HepG2 (cell line): ENCODE data around the gene SAMD4A. TPM values are rescaled to one million over a fixed set of nuclear protein-coding genes. Genes with fewer than 3 reads are reported as not detected.

Source experiments
- ATAC-seq: fragments of 200-7000 bp; cut with Tn5 transposase; 3 replicates; pipeline ENCODE4 v1.9.1; 2020; ENCODE audit warnings: mild to moderate bottlenecking, moderate library complexity
- BruUV-seq: library from RNA; stranded (reverse); fragments of 400-500 nt; replicated peaks from 2 replicates; lab custom pipeline; 2021; lab: Mats Ljungman, UMichigan
- CTCF ChIA-PET: fragments of 300-600 bp; formaldehyde crosslinking; extraction: SDS; loops from one replicate; lab custom pipeline; 2021; ENCODE audit warnings: low total read pairs, inconsistent platforms, low intra/inter-chr PET ratio; lab: Yijun Ruan, JAX
- POLR2A ChIA-PET: fragments of 350-600 bp; sonication (Branson Sonifier 250); formaldehyde crosslinking; loops from one replicate; lab custom pipeline; 2020; ENCODE audit warnings: antibody characterized with exemption, inconsistent platforms; lab: Yijun Ruan, JAX
- DNase-seq: peaks from one replicate; pipeline ENCODE4 v3.0.0-alpha.2; 2015; ENCODE audit warnings: low spot score
- FAIRE-seq: peaks from 3 replicates; lab custom pipeline; 2011; peaks lifted over from hg19 to GRCh38; lab: Jason Lieb, UNC
- H2AFZ ChIP-seq: one replicate; pipeline ENCODE4 v1.6.1; 2011; ENCODE audit warnings: low read length, inconsistent platforms
- H3K27ac ChIP-seq: fragments of 300-600 bp; 3 replicates; pipeline ENCODE4 v1.8.0; 2011; ENCODE audit warnings: mixed run types, mild to moderate bottlenecking, mixed read lengths, low read length, inconsistent platforms; ENCODE audit not compliant: insufficient read depth; ENCODE audit errors: extremely low read length
- H3K27me3 ChIP-seq, 2 experiments: fragments of 200-600 bp in 1 of 2; 2 replicates in 1 of 2; 3 replicates in 1 of 2; pipeline versions ENCODE4 v1.6.0 to v1.8.0; 2011; ENCODE audit warnings: low read length in 2 of 2, mild to moderate bottlenecking in 2 of 2, moderate library complexity in 2 of 2, inconsistent platforms in 1 of 2; ENCODE audit not compliant: insufficient read depth in 2 of 2, control insufficient read depth in 1 of 2
- H3K36me3 ChIP-seq, 2 experiments: fragments of 200-600 bp in 1 of 2; replicated peaks in 1 of 2; 2 replicates in 1 of 2; 3 replicates in 1 of 2; pipeline versions ENCODE4 v1.5.1 to v1.8.0; 2011; ENCODE audit warnings: low read length in 2 of 2, inconsistent platforms in 1 of 2; ENCODE audit not compliant: insufficient read depth in 2 of 2, control insufficient read depth in 1 of 2
- H3K4me1 ChIP-seq: 2 replicates; pipeline ENCODE4 v1.5.1; 2012; ENCODE audit warnings: low read length, inconsistent platforms; ENCODE audit not compliant: insufficient read depth
- H3K4me2 ChIP-seq: 2 replicates; pipeline ENCODE4 v1.6.0; 2011; ENCODE audit warnings: low read depth, low read length, inconsistent platforms
- H3K4me3 ChIP-seq, 3 experiments: fragments of 200-600 bp in 1 of 3; sonication (generic), shearing (Covaris generic) in 1 of 3; replicated peaks in 1 of 3; 2 replicates each; pipeline ENCODE4 v1.5.1; 2011 to 2016; ENCODE audit warnings: low read length in 3 of 3, inconsistent platforms in 2 of 3, low read depth in 2 of 3, mild to moderate bottlenecking in 2 of 3, control low read depth in 1 of 3, mixed read lengths in 1 of 3; ENCODE audit not compliant: insufficient read depth in 1 of 3
- H3K79me2 ChIP-seq: one replicate; pipeline ENCODE4 v1.6.1; 2011; ENCODE audit warnings: low read length, inconsistent platforms; ENCODE audit not compliant: insufficient read depth
- H3K9ac ChIP-seq: 2 replicates; pipeline ENCODE4 v1.6.0; 2011; ENCODE audit warnings: mild to moderate bottlenecking, low read depth, low read length, inconsistent platforms; ENCODE audit not compliant: insufficient read depth
- H3K9me3 ChIP-seq: 2 replicates; pipeline ENCODE4 v1.5.1; 2012; ENCODE audit warnings: mild to moderate bottlenecking, low read length
- H4K20me1 ChIP-seq: 2 replicates; pipeline ENCODE4 v1.6.0; 2011; ENCODE audit warnings: inconsistent platforms, mild to moderate bottlenecking, low read length, moderate library complexity; ENCODE audit not compliant: insufficient read depth
- ADNP ChIP-seq: sonication (generic); formaldehyde crosslinking; IDR thresholded peaks from 2 replicates; pipeline ENCODE4 v1.4.0; 2020; ENCODE audit warnings: missing genetic modification reagents
- FOXO1 ChIP-seq: sonication (generic); formaldehyde crosslinking; IDR thresholded peaks from 2 replicates; pipeline ENCODE4 v1.4.0; 2020; ENCODE audit warnings: missing genetic modification reagents
- HOXA3 ChIP-seq: sonication (generic); formaldehyde crosslinking; IDR thresholded peaks from 2 replicates; pipeline ENCODE4 v1.5.0; 2020; ENCODE audit warnings: missing genetic modification reagents
- JUN ChIP-seq: sonication (generic); formaldehyde crosslinking; IDR thresholded peaks from 2 replicates; pipeline ENCODE4 v1.4.0; 2020; ENCODE audit warnings: mild to moderate bottlenecking, missing genetic modification reagents
- NFYC ChIP-seq: IDR thresholded peaks from 2 replicates; pipeline ENCODE4 v1.6.1; 2016; ENCODE audit warnings: missing genetic modification reagents, missing compliant biosample characterization
- PCBP1 ChIP-seq: fragments of 200-400 bp; formaldehyde crosslinking; IDR thresholded peaks from 2 replicates; pipeline ENCODE4 v1.6.1; 2017; ENCODE audit warnings: mild to moderate bottlenecking, low read depth, low read length, borderline replicate concordance
- SOX13 ChIP-seq, 3 experiments: fragments of 450-650 bp in 1 of 3; sonication (generic) in 1 of 3; formaldehyde crosslinking in 1 of 3; IDR thresholded peaks in 2 of 3; conservative IDR thresholded peaks in 1 of 3; 2 replicates each; pipeline versions ENCODE4 v1.5.0 to v1.6.1; 2016 to 2020; ENCODE audit warnings: antibody characterized with exemption in 1 of 3, mild to moderate bottlenecking in 1 of 3, missing compliant biosample characterization in 1 of 3, missing genetic modification reagents in 1 of 3, moderate library complexity in 1 of 3
- STAG1 ChIP-seq: sonication (generic); formaldehyde crosslinking; IDR thresholded peaks from 2 replicates; pipeline ENCODE4 v1.4.0; 2020; ENCODE audit warnings: missing genetic modification reagents
- TEAD2 ChIP-seq: sonication (generic); formaldehyde crosslinking; IDR thresholded peaks from 2 replicates; pipeline ENCODE4 v1.9.0; 2021; ENCODE audit warnings: missing genetic modification reagents
- ZBTB42 ChIP-seq: sonication (generic); formaldehyde crosslinking; IDR thresholded peaks from 2 replicates; pipeline ENCODE4 v1.5.0; 2020; ENCODE audit warnings: mild to moderate bottlenecking, missing genetic modification reagents
- ZKSCAN1 ChIP-seq: fragments of 150-350 bp; IDR thresholded peaks from 2 replicates; pipeline ENCODE4 v1.6.1; 2014; ENCODE audit warnings: low read length
- ZNF17 ChIP-seq: sonication (generic); formaldehyde crosslinking; IDR thresholded peaks from 2 replicates; pipeline ENCODE4 v1.5.0; 2020; ENCODE audit warnings: mild to moderate bottlenecking, missing genetic modification reagents
- ZNF274 ChIP-seq: sonication (generic); formaldehyde crosslinking; IDR thresholded peaks from 2 replicates; pipeline ENCODE4 v1.5.1; 2020; ENCODE audit warnings: mild to moderate bottlenecking, missing genetic modification reagents
- ZNF333 ChIP-seq: sonication (generic); formaldehyde crosslinking; IDR thresholded peaks from 2 replicates; pipeline ENCODE4 v1.4.0; 2020; ENCODE audit warnings: mild to moderate bottlenecking, missing genetic modification reagents, borderline replicate concordance
- ZNF563 ChIP-seq: sonication (generic); formaldehyde crosslinking; IDR thresholded peaks from 2 replicates; pipeline ENCODE4 v1.8.0; 2022; ENCODE audit warnings: mild to moderate bottlenecking, moderate library complexity, missing genetic modification reagents
- ZNF644 ChIP-seq: IDR thresholded peaks from 2 replicates; pipeline ENCODE4 v1.6.1; 2016; ENCODE audit warnings: low read depth
- WGBS: methylation state at CpG from one replicate; pipeline ENCODE4 v1.1.6; 2017; ENCODE audit warnings: low lambda C conversion rate; 5-methylcytosine and 5-hydroxymethylcytosine counted together
- in situ Hi-C: cut with HindIII; loops from 2 replicates; pipeline ENCODE4 v1.10.0; 2017; ENCODE audit warnings: low pct_unique_long_range_greater_than_20kb; ENCODE audit not compliant: extremely low pct_ligation_motif_present
- intact Hi-C: fragments of 100-400 bp; cut with micrococcal nuclease; formaldehyde crosslinking; loops from one replicate; pipeline ENCODE4 v1.10.0; 2022; ENCODE audit not compliant: unreplicated experiment
- polyA plus RNA-seq, 8 experiments: library from polyadenylated mRNA; depleted of rRNA in 3 of 8; stranded (reverse) in 7 of 8; unstranded in 1 of 8; fragments of >200 nt; fragmentation: Illumina TruSeq in 4 of 8; extraction: Trizol in 4 of 8; gene quantifications; 2 replicates each; pipeline versions ENCODE4 v1.2.1 to v1.2.3, GENCODE V29; 2011 to 2016; ENCODE audit warnings: low read depth in 4 of 8, missing spikeins in 1 of 8, mixed read lengths in 1 of 8; ENCODE audit not compliant: insufficient read depth in 1 of 8
- total RNA-seq, 5 experiments: library from RNA; depleted of rRNA; stranded (reverse); fragments of >200 nt; fragmentation: Illumina TruSeq; extraction: Trizol; gene quantifications; 2 replicates each; pipeline ENCODE4 v1.2.3, GENCODE V29; 2016; ENCODE audit warnings: low read depth in 1 of 5
- TF ChIP-seq, protein P1 (sequence below): sonication (generic); formaldehyde crosslinking; IDR thresholded peaks from 2 replicates; pipeline ENCODE4 v1.8.0; 2022; ENCODE audit warnings: low read depth, missing genetic modification reagents
- TF ChIP-seq, protein P2 (sequence below): sonication (generic); formaldehyde crosslinking; IDR thresholded peaks from 2 replicates; pipeline ENCODE4 v1.9.0; 2022; ENCODE audit warnings: low read depth, missing genetic modification reagents

SAMD4A gene
- total and polyA plus RNA-seq, 2 of the 13 experiments (the other 11 are each of a cell fraction or from before 2014, with no cell fraction given) = 11.8 to 13.0 TPM

DNA sequence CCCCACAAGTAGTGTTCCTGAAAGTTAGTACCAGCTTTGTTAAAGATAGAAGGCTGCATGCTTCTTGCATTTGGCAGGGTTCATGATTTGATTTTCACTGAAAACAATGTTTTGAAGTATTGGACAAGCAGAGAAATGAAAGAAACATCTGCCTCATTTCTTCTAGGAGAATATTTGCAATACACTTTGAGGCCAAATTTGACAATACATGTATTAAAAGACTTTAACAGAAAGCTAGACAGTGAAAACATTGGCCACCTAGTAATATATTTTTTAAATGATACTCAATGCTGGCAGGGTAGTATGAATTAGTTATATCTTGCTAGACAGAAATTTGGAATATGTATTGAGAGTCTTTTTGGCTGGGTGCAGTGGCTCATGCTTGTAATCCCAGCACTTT, 267.2 kb downstream of the SAMD4A start (continued):
- TF ChIP-seq, protein P1, sequence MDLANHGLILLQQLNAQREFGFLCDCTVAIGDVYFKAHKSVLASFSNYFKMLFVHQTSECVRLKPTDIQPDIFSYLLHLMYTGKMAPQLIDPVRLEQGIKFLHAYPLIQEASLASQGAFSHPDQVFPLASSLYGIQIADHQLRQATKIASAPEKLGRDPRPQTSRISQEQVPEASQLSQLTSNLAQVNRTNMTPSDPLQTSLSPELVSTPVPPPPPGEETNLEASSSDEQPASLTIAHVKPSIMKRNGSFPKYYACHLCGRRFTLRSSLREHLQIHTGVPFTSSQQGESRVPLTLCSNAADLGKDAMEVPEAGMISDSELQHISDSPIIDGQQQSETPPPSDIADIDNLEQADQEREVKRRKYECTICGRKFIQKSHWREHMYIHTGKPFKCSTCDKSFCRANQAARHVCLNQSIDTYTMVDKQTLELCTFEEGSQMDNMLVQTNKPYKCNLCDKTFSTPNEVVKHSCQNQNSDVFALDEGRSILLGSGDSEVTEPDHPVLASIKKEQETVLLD = no peak
- TF ChIP-seq ZNF563 = no peak

DNA sequence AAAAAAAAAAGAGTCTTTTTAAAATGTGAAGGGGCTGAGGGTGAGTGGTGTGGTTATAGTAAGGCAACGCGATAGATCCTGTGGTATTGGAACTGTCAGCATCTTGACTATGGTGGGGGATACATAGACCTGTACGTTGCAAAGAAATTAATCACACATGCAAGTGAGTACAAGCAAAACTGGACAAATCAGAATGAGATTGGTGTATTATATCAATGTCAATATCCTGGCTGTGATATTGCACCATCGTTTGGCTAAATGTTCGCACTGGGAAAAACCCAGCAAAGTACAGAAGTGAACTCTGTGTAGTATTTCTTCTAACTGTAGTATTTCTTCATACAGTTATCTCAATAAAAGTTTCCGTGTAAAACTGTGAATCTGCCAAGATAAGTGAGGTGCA, 267.8 kb downstream of the SAMD4A start:
- no peak for ATAC-seq

More for the DNA sequence above, 267.8 kb downstream of the SAMD4A start:
- no TSS peak for BruUV-seq
- ChIA-PET POLR2A (no interaction called here), CTCF (no interaction called here)
- no peak overlapping the region for H3K4me2 ChIP-seq
- no peak overlapping the region for H3K9ac ChIP-seq
- H3K27ac ChIP-seq = no peak overlapping the region
- no peak for FAIRE-seq
- no peaks in the 10 kb centered on the region for H3K36me3 ChIP-seq
- 86% methylated on average over 6 of the region's 6 CpGs for WGBS
- H3K27me3 ChIP-seq = no peaks in the 10 kb centered on the region
- H3K4me3 ChIP-seq = no peak overlapping the region
- in situ Hi-C loops = no loop called here
- no peaks in the 10 kb centered on the region for H4K20me1 ChIP-seq
- intact Hi-C loops = loop anchor here (5.0 kb wide), 1 partner anchor 68 kb away; the partner anchor contains the start of gene GCH1
- no peak overlapping the region for H2AFZ ChIP-seq
- no peaks in the 10 kb centered on the region for H3K9me3 ChIP-seq
- H3K4me1 ChIP-seq = peaks cover 50% of the 10 kb centered on the region
- no peak for DNase-seq
- H3K79me2 ChIP-seq = no peaks in the 10 kb centered on the region
- TF ChIP-seq STAG1 (CRISPR knock-in tag) (no peak), HOXA3 (CRISPR knock-in tag) (no peak), ADNP (CRISPR knock-in tag) (no peak), ZNF274 (CRISPR knock-in tag) (no peak), NFYC (CRISPR knock-in tag) (no peak), PCBP1 (no peak), SOX13 (IDR thresholded peaks at IDR 0.05) (no peak), SOX13 (CRISPR knock-in tag; conservative IDR thresholded peaks at IDR 0.05 in 1 of 2, IDR thresholded peaks at IDR 0.05 in 1 of 2) (no peak), ZNF17 (no peak), ZBTB42 (no peak), TEAD2 (CRISPR knock-in tag) (no peak), ZKSCAN1 (no peak), ZNF333 (no peak), FOXO1 (CRISPR knock-in tag) (no peak), ZNF644 (no peak), JUN (CRISPR knock-in tag) (no peak)
- TF ChIP-seq, protein P2, sequence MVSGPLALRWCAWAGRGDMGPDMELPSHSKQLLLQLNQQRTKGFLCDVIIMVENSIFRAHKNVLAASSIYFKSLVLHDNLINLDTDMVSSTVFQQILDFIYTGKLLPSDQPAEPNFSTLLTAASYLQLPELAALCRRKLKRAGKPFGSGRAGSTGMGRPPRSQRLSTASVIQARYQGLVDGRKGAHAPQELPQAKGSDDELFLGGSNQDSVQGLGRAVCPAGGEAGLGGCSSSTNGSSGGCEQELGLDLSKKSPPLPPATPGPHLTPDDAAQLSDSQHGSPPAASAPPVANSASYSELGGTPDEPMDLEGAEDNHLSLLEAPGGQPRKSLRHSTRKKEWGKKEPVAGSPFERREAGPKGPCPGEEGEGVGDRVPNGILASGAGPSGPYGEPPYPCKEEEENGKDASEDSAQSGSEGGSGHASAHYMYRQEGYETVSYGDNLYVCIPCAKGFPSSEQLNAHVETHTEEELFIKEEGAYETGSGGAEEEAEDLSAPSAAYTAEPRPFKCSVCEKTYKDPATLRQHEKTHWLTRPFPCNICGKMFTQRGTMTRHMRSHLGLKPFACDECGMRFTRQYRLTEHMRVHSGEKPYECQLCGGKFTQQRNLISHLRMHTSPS (CRISPR knock-in tag) = no peak
